ENCODE results near the gene AFDN.

GRCh38 chr6:168007592-168008338, 181.1 kb downstream of the AFDN start:
- TF ChIP-seq POLR2A (IDR thresholded peaks at IDR 0.05) = no peak
- TF ChIP-seq EP300 (IDR thresholded peaks at IDR 0.05) = no peak
